SK-N-SH (cell line): ENCODE measurements around the gene ZNF90. TPM values are rescaled to one million over a fixed set of nuclear protein-coding genes. Genes with fewer than 3 reads are reported as not detected.

ENCODE experiments used
- CTCF ChIA-PET: fragments of 300-600, 350-600 bp; formaldehyde crosslinking; extraction: SDS; loops from one replicate; lab custom pipeline; 2021; lab: Yijun Ruan, JAX
- POLR2A ChIA-PET: fragments of 350-600 bp; sonication (Branson Sonifier 250); formaldehyde crosslinking; extraction: SDS; loops from one replicate; lab custom pipeline; 2020; ENCODE audit warnings: antibody characterized with exemption, inconsistent platforms; lab: Yijun Ruan, JAX
- DNase-seq: peaks from one replicate; pipeline ENCODE4 v3.0.0; 2012
- H2AFZ ChIP-seq: fragments of 200-600 bp; sonication (generic); 2 replicates; pipeline ENCODE4 v1.8.1; 2016; ENCODE audit warnings: antibody characterized with exemption, mild to moderate bottlenecking, low read depth
- H3F3A ChIP-seq: fragments of 200-600 bp; sonication (generic); replicated peaks from 2 replicates; pipeline ENCODE3; 2016; ENCODE audit warnings: antibody characterized with exemption, mild to moderate bottlenecking; ENCODE audit not compliant: insufficient read depth
- H3K27ac ChIP-seq, 2 experiments: fragments of 200-500 bp in 1 of 2; fragments of 200-600 bp in 1 of 2; sonication (Bioruptor generic) in 1 of 2; sonication (generic), shearing (Covaris generic) in 1 of 2; 2 replicates each; pipeline versions ENCODE4 v1.5.1 to v1.6.1; 2014 to 2016; ENCODE audit warnings: low read depth in 2 of 2, inconsistent platforms in 1 of 2, low read length in 1 of 2, mild to moderate bottlenecking in 1 of 2, mixed read lengths in 1 of 2
- H3K27me3 ChIP-seq: fragments of 200-600 bp; sonication (generic), shearing (Covaris generic); 2 replicates; pipeline ENCODE4 v1.6.1; 2016; ENCODE audit warnings: mixed run types; ENCODE audit not compliant: insufficient read depth
- H3K36me3 ChIP-seq, 2 experiments: fragments of 200-500 bp in 1 of 2; fragments of 200-600 bp in 1 of 2; sonication (Bioruptor generic) in 1 of 2; sonication (generic) in 1 of 2; replicated peaks in 1 of 2; 2 replicates each; pipeline versions ENCODE3 to v1.5.1; 2014 to 2016; ENCODE audit warnings: low read length in 1 of 2, mild to moderate bottlenecking in 1 of 2; ENCODE audit not compliant: insufficient read depth in 2 of 2, control insufficient read depth in 1 of 2
- H3K4me1 ChIP-seq, 2 experiments: fragments of 200-500 bp in 1 of 2; fragments of 200-600 bp in 1 of 2; sonication (Bioruptor generic) in 1 of 2; sonication (generic), shearing (Covaris generic) in 1 of 2; 2 replicates each; pipeline versions ENCODE4 v1.5.1 to v1.6.1; 2014 to 2016; ENCODE audit warnings: low read depth in 1 of 2, low read length in 1 of 2, mixed run types in 1 of 2; ENCODE audit not compliant: insufficient read depth in 2 of 2, control insufficient read depth in 1 of 2
- H3K4me2 ChIP-seq: fragments of 200-600 bp; sonication (generic), shearing (Covaris generic); 2 replicates; pipeline ENCODE4 v1.6.1; 2017; ENCODE audit warnings: mixed run types
- H3K4me3 ChIP-seq, 2 experiments: fragments of 200-500 bp in 1 of 2; fragments of 200-600 bp in 1 of 2; sonication (Bioruptor generic) in 1 of 2; sonication (generic), shearing (Covaris generic) in 1 of 2; 2 replicates each; pipeline versions ENCODE4 v1.5.1 to v1.8.1; 2014 to 2016; ENCODE audit warnings: low read depth in 2 of 2, inconsistent platforms in 1 of 2, low read length in 1 of 2, mild to moderate bottlenecking in 1 of 2, mixed read lengths in 1 of 2, moderate library complexity in 1 of 2
- H3K79me2 ChIP-seq: fragments of 200-600 bp; sonication (generic); 2 replicates; pipeline ENCODE4 v1.8.1; 2017; ENCODE audit warnings: mild to moderate bottlenecking; ENCODE audit not compliant: insufficient read depth
- H3K9ac ChIP-seq: fragments of 200-600 bp; sonication (generic); 2 replicates; pipeline ENCODE4 v1.6.1; 2017; ENCODE audit warnings: mixed run types
- H3K9me2 ChIP-seq: fragments of 200-600 bp; sonication (generic); 2 replicates; pipeline ENCODE4 v1.6.1; 2017; ENCODE audit warnings: mixed run types
- H3K9me3 ChIP-seq: fragments of 200-600 bp; sonication (generic); 2 replicates; pipeline ENCODE4 v1.6.1; 2017; ENCODE audit warnings: mixed run types, mild to moderate bottlenecking, moderate library complexity
- H4K20me1 ChIP-seq: fragments of 200-600 bp; sonication (generic); 2 replicates; pipeline ENCODE4 v1.6.1; 2017; ENCODE audit warnings: mild to moderate bottlenecking, mixed run types; ENCODE audit not compliant: insufficient read depth
- CTCF ChIP-seq: fragments of 200-600 bp; sonication (generic); IDR thresholded peaks from 2 replicates; pipeline ENCODE4 v1.6.1; 2017; ENCODE audit warnings: antibody characterized with exemption, mild to moderate bottlenecking, moderate library complexity
- EZH2phosphoT487 ChIP-seq: fragments of 200-600 bp; sonication (generic); IDR thresholded peaks from 2 replicates; pipeline ENCODE4 v1.6.1; 2017; ENCODE audit warnings: low read depth, mixed run types, mild to moderate bottlenecking, antibody characterized with exemption, moderate library complexity, borderline replicate concordance
- FOSL2 ChIP-seq: IDR thresholded peaks from 2 replicates; pipeline ENCODE4 v1.4.0; 2012; ENCODE audit warnings: low read depth, mild to moderate bottlenecking, moderate library complexity, borderline replicate concordance
- FOXJ3 ChIP-seq: sonication (generic); formaldehyde crosslinking; IDR thresholded peaks from 2 replicates; pipeline ENCODE4 v1.5.1; 2020; ENCODE audit warnings: mild to moderate bottlenecking, missing genetic modification reagents
- FOXM1 ChIP-seq: IDR thresholded peaks from 2 replicates; pipeline ENCODE4 v1.4.0; 2012; ENCODE audit warnings: low read depth, mild to moderate bottlenecking
- JUND ChIP-seq: IDR thresholded peaks from 2 replicates; pipeline ENCODE4 v1.4.0; 2012
- MEF2A ChIP-seq: IDR thresholded peaks from 2 replicates; pipeline ENCODE4 v1.4.0; 2012; ENCODE audit warnings: low read depth, borderline replicate concordance
- MXI1 ChIP-seq: IDR thresholded peaks from 2 replicates; pipeline ENCODE4 v1.6.1; 2012; ENCODE audit warnings: mild to moderate bottlenecking, low read depth, low read length, improper control_type of control experiment
- PBX3 ChIP-seq: IDR thresholded peaks from 2 replicates; pipeline ENCODE4; 2012
- POLR2AphosphoS5 ChIP-seq: IDR thresholded peaks from 2 replicates; pipeline ENCODE4 v1.6.1; 2012; ENCODE audit warnings: low read depth, low read length
- RAD21 ChIP-seq: IDR thresholded peaks from 2 replicates; pipeline ENCODE4 v1.6.1; 2012; ENCODE audit warnings: mild to moderate bottlenecking, low read length
- RFX5 ChIP-seq: IDR thresholded peaks from 2 replicates; pipeline ENCODE4 v1.6.1; 2012; ENCODE audit warnings: mild to moderate bottlenecking, improper control_type of control experiment, low read length
- RXRA ChIP-seq: IDR thresholded peaks from 2 replicates; pipeline ENCODE4 v1.4.0; 2012; ENCODE audit warnings: low read depth, mild to moderate bottlenecking, borderline replicate concordance
- TAF1 ChIP-seq: IDR thresholded peaks from 2 replicates; pipeline ENCODE4 v1.6.1; 2012; ENCODE audit warnings: low read depth, mild to moderate bottlenecking, low read length, moderate library complexity, borderline replicate concordance
- TEAD4 ChIP-seq: IDR thresholded peaks from 2 replicates; pipeline ENCODE4 v1.4.0; 2012; ENCODE audit warnings: mild to moderate bottlenecking, borderline replicate concordance; ENCODE audit not compliant: insufficient read depth
- YY1 ChIP-seq: IDR thresholded peaks from 2 replicates; pipeline ENCODE4 v1.4.0; 2012; ENCODE audit warnings: low read depth, mild to moderate bottlenecking
- ZBTB33 ChIP-seq: IDR thresholded peaks from 2 replicates; pipeline ENCODE4 v1.4.0; 2012; ENCODE audit warnings: low read depth, borderline replicate concordance
- WGBS: methylation state at CpG from one replicate; pipeline ENCODE4 v1.1.6; 2017; ENCODE audit warnings: low lambda C conversion rate; 5-methylcytosine and 5-hydroxymethylcytosine counted together
- polyA plus RNA-seq, 3 experiments: library from polyadenylated mRNA; depleted of rRNA; stranded (reverse); fragments of >200 nt; gene quantifications; 2 replicates each; pipeline ENCODE4 v1.2.3, GENCODE V29; 2012
- TF ChIP-seq, protein P1 (sequence below): fragments of 150-350 bp; IDR thresholded peaks from 2 replicates; pipeline ENCODE4 v1.6.1; 2017; ENCODE audit warnings: antibody characterized with exemption, low read length, low read depth, borderline replicate concordance
- TF ChIP-seq, protein P2 (sequence below): IDR thresholded peaks from 2 replicates; pipeline ENCODE4 v1.4.0; 2012; ENCODE audit warnings: low read depth

Gene ZNF90
- polyA plus RNA-seq, 1 of the 3 experiments (the other 2 are of a cell fraction): 1.4 TPM

- TF ChIP-seq CTCF: 0 out of 2 replicates have a peak, but pooled peaks have one; percentile 16
- peak; percentile 70; the same call in 1 of the 2 replicates for TF ChIP-seq YY1
- peak; percentile 96 for TF ChIP-seq PBX3
- peak; percentile 34; the same call in 1 of the 2 replicates for TF ChIP-seq RFX5
These were observed at the start of gene ZNF90 (continued) for GRCh38 chr19:20077791-20078463.

DNA sequence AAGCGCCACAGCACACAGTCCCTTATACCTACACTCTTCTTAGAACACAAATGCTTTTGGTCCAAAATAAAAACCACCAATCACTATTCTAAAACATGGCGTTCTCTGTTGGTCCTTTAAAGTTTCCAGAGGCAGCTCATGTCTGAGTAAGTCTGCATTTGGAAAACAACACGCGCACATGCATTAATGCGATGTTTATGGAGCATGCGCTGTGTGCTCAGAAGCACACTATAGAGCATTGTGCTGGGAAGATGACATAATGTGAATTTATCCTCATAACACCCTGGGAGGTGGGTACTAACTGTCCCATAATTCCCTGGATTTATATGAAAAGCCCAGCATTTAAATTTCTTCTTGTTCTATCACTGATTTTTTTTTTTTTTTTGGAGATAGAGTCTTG lies 49.2 kb upstream of the ZNF90 start:
- Histone ChIP-seq H3F3A (no peaks in the 10 kb centered on the region), H3K79me2 (peaks cover 15% of the 10 kb centered on the region; the same call in 1 of the 2 replicates), H3K4me1 (no peaks in the 10 kb centered on the region), H3K4me2 (no peak overlapping the region), H4K20me1 (no peaks in the 10 kb centered on the region), H3K27me3 (no peaks in the 10 kb centered on the region), H2AFZ (no peak overlapping the region), H3K9me3 (no peaks in the 10 kb centered on the region), H3K9ac (no peak overlapping the region), H3K9me2 (no peaks in the 10 kb centered on the region), H3K36me3 (peaks cover 3 to 21% of the 10 kb centered on the region in 2 experiments), H3K27ac (no peak overlapping the region), H3K4me3 (no peak overlapping the region)
- ChIA-PET POLR2A (no interaction called here), CTCF (no interaction called here)
- DNase-seq: no peak
- WGBS: 96% methylated on average over 6 of the region's 6 CpGs
- no peak for TF ChIP-seq EZH2phosphoT487
- no peak for TF ChIP-seq POLR2AphosphoS5
- no peak for TF ChIP-seq TEAD4
- TF ChIP-seq PBX3: no peak
- TF ChIP-seq RAD21: no peak
- no peak for TF ChIP-seq JUND
- TF ChIP-seq, protein P1, sequence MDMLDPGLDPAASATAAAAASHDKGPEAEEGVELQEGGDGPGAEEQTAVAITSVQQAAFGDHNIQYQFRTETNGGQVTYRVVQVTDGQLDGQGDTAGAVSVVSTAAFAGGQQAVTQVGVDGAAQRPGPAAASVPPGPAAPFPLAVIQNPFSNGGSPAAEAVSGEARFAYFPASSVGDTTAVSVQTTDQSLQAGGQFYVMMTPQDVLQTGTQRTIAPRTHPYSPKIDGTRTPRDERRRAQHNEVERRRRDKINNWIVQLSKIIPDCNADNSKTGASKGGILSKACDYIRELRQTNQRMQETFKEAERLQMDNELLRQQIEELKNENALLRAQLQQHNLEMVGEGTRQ: no peak
- TF ChIP-seq CTCF: no peak
- TF ChIP-seq, protein P2, sequence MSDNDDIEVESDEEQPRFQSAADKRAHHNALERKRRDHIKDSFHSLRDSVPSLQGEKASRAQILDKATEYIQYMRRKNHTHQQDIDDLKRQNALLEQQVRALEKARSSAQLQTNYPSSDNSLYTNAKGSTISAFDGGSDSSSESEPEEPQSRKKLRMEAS: no peak
- no peak for TF ChIP-seq FOSL2
- no peak for TF ChIP-seq TAF1
- no peak for TF ChIP-seq FOXM1
- TF ChIP-seq FOXJ3 (CRISPR knock-in tag): no peak
- no peak for TF ChIP-seq MXI1
- TF ChIP-seq RXRA: no peak
- no peak for TF ChIP-seq MEF2A
- no peak for TF ChIP-seq ZBTB33
